Measurements from ENCODE around the gene ATP6V0B.

The ATP6V0B gene

GRCh38 chr1:43974443-43975248, at the start of gene ATP6V0B:
Gene ATP6V0B, plus strand, starts transcription at chr1:43974960. Its CDS starts 81 bp downstream, at chr1:43975041.
- DNase-seq (ENCODE audit: low read depth in 3 of 3): peak; percentile 88 to 94 (median 91)

GRCh38 chr1:43925846-43926245, 48.9 kb upstream of the ATP6V0B start:
- no peak for DNase-seq (ENCODE audit: low read depth in 3 of 3)

GRCh38 chr1:43930168-43930948, 44.4 kb upstream of the ATP6V0B start:
- DNase-seq (ENCODE audit: low read depth in 3 of 3): no peak

- no peak for DNase-seq (ENCODE audit: low read depth in 3 of 3)
Observed at GRCh38 chr1:43930949-43931275, 43.8 kb upstream of the ATP6V0B start.

- DNase-seq (ENCODE audit: low read depth in 3 of 3): no peak
Observed at GRCh38 chr1:43931711-43932660, 42.8 kb upstream of the ATP6V0B start.

GRCh38 chr1:43932786-43933385, 41.9 kb upstream of the ATP6V0B start:
- DNase-seq (ENCODE audit: low read depth in 3 of 3): no peak

GRCh38 chr1:43933386-43934100, 41.2 kb upstream of the ATP6V0B start, which contains the start of gene ARTN:
Gene ARTN, plus strand, starts transcription at chr1:43933801. Its CDS starts 1,856 bp downstream, at chr1:43935657.
- DNase-seq (ENCODE audit: low read depth in 3 of 3): no peak

GRCh38 chr1:43934101-43934985, 40.4 kb upstream of the ATP6V0B start:
- peak in 1 of 3 experiments; percentile 24 for DNase-seq (ENCODE audit: low read depth in 3 of 3)

GRCh38 chr1:43934986-43935324, 39.8 kb upstream of the ATP6V0B start:
- DNase-seq (ENCODE audit: low read depth in 3 of 3): no peak

GRCh38 chr1:43935711-43936427, 38.9 kb upstream of the ATP6V0B start:
- no peak for DNase-seq (ENCODE audit: low read depth in 3 of 3)

GRCh38 chr1:43936431-43937151, 38.2 kb upstream of the ATP6V0B start:
- no peak for DNase-seq (ENCODE audit: low read depth in 3 of 3)

GRCh38 chr1:43937179-43937865, 37.4 kb upstream of the ATP6V0B start:
- no peak for DNase-seq (ENCODE audit: low read depth in 3 of 3)

GRCh38 chr1:43938383-43938782, 36.4 kb upstream of the ATP6V0B start:
- no peak for DNase-seq (ENCODE audit: low read depth in 3 of 3)

GRCh38 chr1:43938892-43939587, 35.7 kb upstream of the ATP6V0B start:
- no peak for DNase-seq (ENCODE audit: low read depth in 3 of 3)

- no peak for DNase-seq (ENCODE audit: low read depth in 3 of 3)
Observed at GRCh38 chr1:43942411-43942810, 32.3 kb upstream of the ATP6V0B start.

- no peak for DNase-seq (ENCODE audit: low read depth in 3 of 3)
Observed at GRCh38 chr1:43944860-43945259, 29.9 kb upstream of the ATP6V0B start.

- no peak for DNase-seq (ENCODE audit: low read depth in 3 of 3)
Observed at GRCh38 chr1:43945674-43946235, 29.0 kb upstream of the ATP6V0B start.

Data from stimulated activated CD4-positive, alpha-beta T cell treated with anti-CD3 and anti-CD28 coated beads, TNF-alpha, amount 100 ng/mL, for 4 hours (primary cell).